GM19372 (cell line): ENCODE measurements around the gene ERRFI1.
"Not testable (repeated sequence)": the region's sequence is repeated elsewhere in the genome, so short reads cannot be mapped to it uniquely, and the experiment has no call there.

Source experiments
- ATAC-seq: cut with Tn5 transposase; IDR thresholded peaks from one replicate; pipeline ENCODE4 v1.9.1; 2021; ENCODE audit warnings: mild to moderate bottlenecking, low read depth, moderate library complexity; ENCODE audit not compliant: unreplicated experiment

The ERRFI1 gene

DNA sequence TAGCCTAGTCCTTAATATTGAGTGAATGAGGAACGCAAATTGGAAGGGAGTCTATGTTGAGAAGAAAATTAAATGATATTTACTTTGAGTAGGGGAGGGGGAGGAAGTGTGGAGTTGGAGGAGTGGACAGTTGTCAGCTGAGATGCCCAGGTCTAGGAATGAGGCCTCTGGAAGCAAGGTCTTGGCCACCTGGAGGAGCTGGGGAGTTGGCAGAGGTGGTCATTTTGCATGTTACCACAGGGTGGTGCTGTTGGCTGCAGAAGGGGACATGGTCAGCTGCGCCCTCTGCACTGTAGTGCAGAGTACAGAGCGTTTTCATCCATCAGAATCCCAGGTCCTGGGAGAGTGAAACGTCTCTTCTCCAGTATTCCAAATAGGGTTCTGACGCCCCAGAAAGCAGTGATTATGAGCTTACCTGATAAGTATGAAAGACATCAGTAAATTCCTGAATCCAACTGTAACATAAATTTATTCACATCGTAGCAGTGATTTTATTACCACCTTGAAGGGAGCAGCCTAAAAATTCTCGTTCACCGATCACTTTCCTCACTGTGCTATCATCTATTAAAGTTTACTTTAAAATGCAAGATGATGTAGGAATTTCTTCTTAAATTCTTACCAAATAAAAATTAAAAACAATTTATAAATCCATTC lies 50.8 kb downstream of the ERRFI1 start:
- no peak for ATAC-seq

DNA sequence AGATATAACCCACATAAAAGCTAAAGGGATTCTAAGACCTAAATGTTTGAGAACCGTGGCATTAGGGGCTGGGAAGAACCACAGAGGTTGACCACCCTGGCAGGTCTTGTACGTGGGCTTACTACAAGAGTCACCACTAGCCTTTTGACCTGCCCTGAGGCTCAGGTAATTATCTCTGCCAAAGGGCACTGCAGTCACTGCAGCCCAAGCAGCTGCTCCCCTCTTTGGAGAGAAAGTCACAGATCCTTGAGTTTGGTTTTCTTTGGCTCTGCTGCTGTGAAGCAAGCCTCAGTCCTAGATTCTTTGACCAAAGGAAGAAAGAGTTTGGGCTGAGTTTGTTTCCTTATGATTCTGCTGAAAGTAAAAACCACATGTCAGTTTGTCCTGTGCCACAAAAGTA lies 53.0 kb downstream of the ERRFI1 start:
- no peak for ATAC-seq

DNA sequence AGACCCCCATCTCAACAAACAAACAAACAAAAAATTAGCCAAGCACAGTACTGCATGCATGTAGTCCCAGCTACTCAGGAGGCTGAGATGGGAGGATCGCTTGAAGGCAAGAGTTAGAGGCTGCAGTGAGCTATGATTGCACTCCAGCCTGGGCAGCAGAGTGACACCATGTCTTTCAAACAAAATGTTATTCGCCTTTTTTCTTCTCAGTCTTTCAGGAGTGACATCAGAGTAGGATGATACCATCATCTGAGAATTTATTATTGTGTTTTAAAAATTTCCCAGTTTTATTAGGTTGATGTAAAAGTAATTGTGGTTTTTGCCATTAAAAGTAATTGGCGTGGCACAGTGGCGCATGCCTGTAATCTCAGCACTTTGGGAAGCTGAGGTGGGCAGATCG lies 53.8 kb downstream of the ERRFI1 start:
- no peak for ATAC-seq

DNA sequence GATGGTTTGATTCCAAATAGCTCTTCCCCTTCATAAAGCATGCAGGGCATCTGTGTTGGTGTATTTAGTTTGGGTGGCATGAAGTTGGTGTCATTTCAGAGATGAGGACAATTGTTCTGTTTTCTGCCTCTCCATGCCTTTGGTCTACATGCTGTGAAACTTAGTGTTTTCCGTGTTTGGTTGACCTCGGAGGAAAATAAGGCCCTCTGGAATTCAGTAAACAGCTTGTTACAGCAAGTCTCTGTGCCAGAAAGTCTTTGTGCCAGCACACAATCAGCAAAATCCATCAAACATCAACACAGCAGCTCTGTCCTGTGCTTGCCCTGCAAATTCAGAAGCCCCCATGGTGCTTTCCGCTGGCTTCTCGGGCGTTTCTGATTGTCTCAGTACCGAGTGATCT lies 55.1 kb downstream of the ERRFI1 start:
- ATAC-seq, result no peak

DNA sequence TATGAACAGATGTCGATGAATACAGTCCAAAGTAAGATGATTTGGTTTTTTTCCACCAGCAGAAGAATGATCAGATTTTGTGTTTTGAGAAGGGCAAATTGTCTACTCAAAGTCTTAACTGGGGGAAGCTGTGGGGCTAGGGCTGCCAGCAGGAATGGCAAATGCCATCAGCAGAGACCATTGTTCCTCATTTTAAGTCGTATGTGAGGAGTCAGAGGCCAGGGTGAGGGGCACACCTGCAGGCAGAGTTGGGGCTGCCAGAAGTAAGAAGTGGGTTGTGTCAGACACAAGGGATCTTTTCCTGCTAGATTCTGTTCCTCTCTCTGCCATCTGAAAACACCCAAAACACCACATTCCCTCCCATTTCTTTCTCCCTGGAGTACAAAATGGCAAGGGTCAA lies 55.9 kb downstream of the ERRFI1 start:
- ATAC-seq, result no peak

DNA sequence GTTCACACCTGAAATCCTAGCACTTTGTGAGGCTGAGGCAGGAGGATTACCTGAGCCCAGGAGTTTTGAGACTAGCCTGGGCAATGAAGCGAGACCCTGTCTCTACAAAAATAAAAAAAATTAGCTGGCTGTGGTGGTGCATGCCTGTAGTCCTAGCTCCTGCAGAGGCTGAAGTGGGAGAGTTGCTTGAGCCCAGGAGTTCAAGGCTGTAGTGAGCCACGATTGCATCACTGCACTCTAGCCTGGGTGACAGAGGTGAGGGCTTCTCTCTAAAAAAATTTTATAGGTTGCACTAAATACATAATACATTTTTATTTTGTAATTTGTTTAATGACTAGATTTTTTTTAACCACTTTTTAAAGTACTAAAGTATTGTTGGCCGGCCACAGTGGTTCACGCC lies 58.5 kb downstream of the ERRFI1 start:
- no peak for ATAC-seq

DNA sequence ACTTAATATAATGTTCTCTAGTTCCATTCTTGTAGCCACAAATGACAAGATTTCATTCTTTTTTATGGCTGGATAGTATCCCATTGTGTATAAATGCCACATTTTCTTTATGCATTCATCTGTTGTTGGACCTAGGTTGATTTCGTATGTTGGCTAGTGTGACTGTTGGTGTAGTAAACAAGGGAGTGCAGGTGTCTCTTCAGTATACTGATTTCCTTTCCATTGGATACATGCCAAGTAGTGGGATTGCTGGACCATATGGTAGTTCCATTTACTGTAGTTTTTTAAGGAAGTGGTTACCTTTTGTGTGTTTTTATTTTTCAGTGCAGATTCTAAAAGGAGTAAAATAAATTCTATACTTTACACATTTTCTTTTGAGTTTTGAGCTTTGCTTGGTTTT lies 58.9 kb downstream of the ERRFI1 start:
- ATAC-seq, result no peak

DNA sequence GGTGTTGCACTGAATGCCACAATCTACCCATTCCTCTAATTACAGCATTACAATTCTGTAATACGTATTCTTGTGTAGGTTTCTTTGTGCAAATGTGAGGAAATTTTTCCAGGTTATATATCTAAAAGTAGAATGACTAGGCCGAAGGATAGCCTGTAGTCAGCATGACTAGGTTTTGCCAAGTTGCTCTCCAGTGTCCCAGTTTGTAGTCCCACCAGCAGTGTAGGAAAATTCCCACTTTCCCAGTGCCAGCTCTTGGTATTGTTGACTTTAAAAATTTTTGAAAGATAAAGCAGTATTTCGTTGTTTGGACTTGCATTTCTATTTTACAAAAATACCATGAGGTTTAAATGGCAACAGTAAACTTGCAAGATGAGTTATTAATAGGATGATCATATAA lies 61.6 kb downstream of the ERRFI1 start:
- ATAC-seq, result no peak

DNA sequence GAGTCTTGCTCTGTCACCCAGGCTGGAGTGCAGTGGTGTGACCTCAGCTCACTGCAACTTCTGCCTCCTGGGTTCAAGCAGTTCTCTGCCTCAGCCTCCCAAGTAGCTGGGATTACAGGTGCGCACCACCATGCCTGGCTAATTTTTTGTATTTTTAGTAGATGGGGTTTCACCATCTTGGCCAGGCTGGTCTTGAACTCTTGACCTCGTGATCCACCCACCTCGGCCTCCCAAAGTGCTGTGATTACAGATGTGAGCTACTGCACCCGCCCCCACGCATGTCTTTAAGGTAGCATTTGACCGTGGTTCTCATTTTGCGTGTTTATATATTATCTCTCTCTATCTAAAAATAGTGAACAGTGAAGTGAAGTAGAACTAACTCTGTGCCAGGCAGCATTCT lies 62.3 kb downstream of the ERRFI1 start:
- ATAC-seq, result not testable (repeated sequence)

DNA sequence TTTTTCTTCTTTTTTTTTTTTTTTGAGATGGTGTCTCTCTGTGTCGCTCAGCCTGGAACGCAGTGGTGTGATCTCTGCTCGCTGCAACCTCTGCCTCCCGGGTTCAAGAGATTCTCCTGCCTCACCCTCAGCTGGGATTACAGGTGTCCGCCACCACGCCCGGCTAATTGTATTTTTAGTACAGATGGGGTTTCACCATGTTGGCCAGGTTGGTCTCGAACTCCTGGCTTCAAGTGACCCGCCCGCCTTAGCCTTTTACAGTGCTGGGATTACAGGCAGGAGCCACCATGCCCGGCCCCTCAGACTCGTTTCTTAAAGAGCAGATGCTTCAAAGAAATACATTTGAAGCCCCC lies 62.8 kb downstream of the ERRFI1 start:
- ATAC-seq, result not testable (repeated sequence)

DNA sequence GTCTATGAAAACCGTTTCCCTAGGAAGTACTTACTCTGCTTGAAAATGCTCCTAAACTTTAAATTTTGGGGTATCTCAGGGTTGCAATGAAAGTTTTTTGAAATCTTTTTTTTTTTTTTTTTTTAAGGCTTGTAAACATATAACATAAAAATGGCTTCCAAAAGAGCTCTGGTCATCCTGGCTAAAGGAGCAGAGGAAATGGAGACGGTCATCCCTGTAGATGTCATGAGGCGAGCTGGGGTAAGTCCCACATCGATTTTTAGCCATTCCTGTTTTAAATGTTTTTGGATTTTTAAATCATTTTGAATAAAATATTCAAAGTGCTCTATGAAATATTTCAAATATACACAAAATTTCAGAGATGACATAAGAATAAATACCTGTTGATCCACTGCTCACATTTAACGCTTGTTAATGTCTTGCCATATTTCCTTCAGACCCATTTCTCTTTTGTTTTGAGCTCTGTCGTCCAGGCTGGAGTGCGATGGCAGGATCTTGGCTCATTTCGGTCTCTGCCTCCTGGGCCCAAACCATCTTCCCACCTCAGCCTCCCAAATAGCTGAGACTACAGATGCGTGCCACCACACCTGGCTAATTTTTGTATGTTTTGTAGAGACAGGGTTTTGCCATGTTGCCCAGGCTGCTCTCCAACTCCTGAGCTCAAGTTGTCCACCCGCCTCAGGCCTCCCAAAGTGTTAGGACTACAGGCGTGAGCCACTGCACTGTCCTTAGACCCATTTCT lies 63.3 kb downstream of the ERRFI1 start:
- no peak for ATAC-seq

DNA sequence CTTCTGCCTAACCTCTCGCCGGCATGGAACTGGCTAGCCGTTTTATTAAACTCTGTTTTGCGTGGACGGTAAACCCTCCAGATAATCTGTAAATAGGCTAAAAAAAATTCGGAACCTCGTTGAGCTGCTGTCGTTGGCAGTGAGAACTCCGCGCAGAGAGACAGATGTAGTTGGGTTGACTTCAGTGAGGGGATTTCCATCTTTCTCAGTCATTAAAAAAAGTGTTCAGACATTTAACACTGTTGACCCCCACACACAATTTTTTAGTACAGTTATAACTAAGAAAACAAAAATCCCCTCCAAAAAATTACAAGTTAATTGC lies 64.1 kb downstream of the ERRFI1 start:
- ATAC-seq, result no peak
